BLaER1 (cell line): ENCODE results near the gene EIF4H.
"Not testable (repeated sequence)": the region's sequence is repeated elsewhere in the genome, so short reads cannot be mapped to it uniquely, and the experiment has no call there.

Source experiments
- H3K27ac ChIP-seq: shearing (Covaris generic); formaldehyde crosslinking; 2 replicates; pipeline ENCODE4 v1.8.1; 2022
- H3K27me3 ChIP-seq: shearing (Covaris generic); formaldehyde crosslinking; 2 replicates; pipeline ENCODE4 v1.8.1; 2022
- H3K36me3 ChIP-seq: shearing (Covaris generic); formaldehyde crosslinking; 2 replicates; pipeline ENCODE4 v1.8.1; 2022
- H3K4me1 ChIP-seq: shearing (Covaris generic); formaldehyde crosslinking; 2 replicates; pipeline ENCODE4 v1.8.1; 2022
- H3K4me2 ChIP-seq: shearing (Covaris generic); formaldehyde crosslinking; 2 replicates; pipeline ENCODE4 v1.8.1; 2022
- H3K4me3 ChIP-seq: shearing (Covaris generic); formaldehyde crosslinking; 2 replicates; pipeline ENCODE4 v1.8.1; 2022
- H3K9ac ChIP-seq: shearing (Covaris generic); formaldehyde crosslinking; 2 replicates; pipeline ENCODE4 v1.8.1; 2022
- H3K9me3 ChIP-seq: shearing (Covaris generic); formaldehyde crosslinking; 2 replicates; pipeline ENCODE4 v1.8.1; 2022
- H4K20me1 ChIP-seq: shearing (Covaris generic); formaldehyde crosslinking; 2 replicates; pipeline ENCODE4 v1.8.1; 2022
- Cebpa-rat ChIP-seq: shearing (Covaris generic); IDR thresholded peaks from 2 replicates; pipeline ENCODE4 v1.8.1; 2022

EIF4H gene

DNA sequence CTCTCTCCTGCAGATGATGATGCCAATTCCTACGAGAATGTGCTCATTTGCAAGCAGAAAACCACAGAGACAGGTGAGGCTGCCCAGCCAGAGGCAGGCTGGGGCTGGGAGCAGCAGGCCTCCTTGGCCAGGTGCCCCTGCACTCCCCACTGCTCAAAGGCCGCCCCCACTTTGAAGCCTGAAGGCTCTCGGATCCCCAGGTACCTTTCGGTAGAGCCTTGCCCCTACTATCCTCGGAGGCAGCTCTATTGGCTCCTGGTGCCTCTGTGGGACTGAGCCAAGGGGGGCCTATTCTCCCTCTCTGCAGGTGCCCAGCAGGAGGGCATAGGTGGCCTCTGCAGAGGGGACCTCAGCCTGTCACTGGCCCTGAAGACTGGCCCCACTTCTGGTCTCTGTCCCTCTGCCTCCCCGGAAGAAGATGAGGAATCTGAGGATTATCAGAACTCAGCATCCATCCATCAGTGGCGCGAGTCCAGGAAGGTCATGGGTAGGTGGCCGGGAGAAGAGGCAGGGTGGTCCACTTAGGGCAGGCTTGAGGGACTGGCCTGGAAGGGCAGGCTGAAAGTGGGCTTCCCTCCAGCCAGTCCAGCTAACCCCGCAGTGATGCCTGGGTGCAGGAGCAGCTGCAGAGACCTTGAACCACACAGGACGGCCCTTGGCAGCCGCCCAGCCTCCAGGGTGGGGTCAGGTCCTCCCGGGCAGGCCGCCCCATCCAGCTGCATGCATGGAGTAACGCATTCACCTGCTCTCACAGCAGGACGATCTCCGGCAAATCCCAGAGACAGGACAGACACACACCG lies 49.8 kb downstream of the EIF4H start:
- peak overlapping the region; percentile 75 for H3K9ac ChIP-seq
- H4K20me1 ChIP-seq: no peaks in the 10 kb centered on the region
- peak overlapping the region; percentile 100 for H3K27ac ChIP-seq
- H3K4me2 ChIP-seq: peak overlapping the region; percentile 91
- H3K36me3 ChIP-seq: peaks cover 91% of the 10 kb centered on the region
- TF ChIP-seq Cebpa-rat: no peak
- H3K4me3 ChIP-seq: peak overlapping the region; percentile 57
- H3K4me1 ChIP-seq: peaks cover 99% of the 10 kb centered on the region
- no peaks in the 10 kb centered on the region for H3K9me3 ChIP-seq
- H3K27me3 ChIP-seq: no peaks in the 10 kb centered on the region

DNA sequence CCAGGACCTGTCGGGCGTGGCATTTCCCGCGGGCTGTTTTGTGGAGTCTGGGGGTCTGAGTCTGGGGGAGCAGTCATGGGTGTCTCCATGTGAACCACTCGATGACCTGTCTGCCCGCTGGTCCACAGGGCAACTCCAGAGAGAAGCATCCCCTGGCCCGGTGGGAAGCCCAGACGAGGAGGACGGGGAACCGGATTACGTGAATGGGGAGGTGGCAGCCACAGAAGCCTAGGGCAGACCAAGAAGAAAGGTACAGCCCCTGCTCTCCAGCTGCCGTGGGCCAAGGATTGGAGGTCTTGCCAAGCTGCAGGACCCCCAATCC lies 50.3 kb downstream of the EIF4H start:
- TF ChIP-seq Cebpa-rat: no peak

DNA sequence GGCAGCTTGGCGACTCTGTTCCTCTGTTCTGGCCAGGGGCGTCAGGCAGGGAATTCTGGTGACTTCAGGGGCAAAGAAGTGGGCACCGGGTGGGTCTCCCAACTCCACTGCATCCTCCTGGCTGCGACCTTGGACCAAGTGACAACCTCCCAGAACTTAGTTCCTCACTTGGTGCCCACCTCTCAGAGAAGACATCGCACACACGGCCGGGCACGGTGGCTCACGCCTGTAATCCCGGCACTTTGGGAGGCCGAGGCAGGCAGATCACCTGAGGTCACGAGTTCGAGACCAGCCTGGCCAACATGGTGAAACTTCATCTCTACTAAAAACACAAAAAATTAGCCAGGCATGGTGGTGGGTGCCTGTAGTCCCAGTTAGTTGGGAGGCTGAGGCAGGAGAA lies 50.8 kb downstream of the EIF4H start:
- not testable (repeated sequence) for H3K9me3 ChIP-seq, H4K20me1 ChIP-seq, H3K27me3 ChIP-seq
- peaks cover 99% of the 10 kb centered on the region for H3K4me1 ChIP-seq
- H3K36me3 ChIP-seq: peaks cover 92% of the 10 kb centered on the region
- H3K4me2 ChIP-seq: peak overlapping the region; percentile 91
- peak overlapping the region; percentile 57; the same call in 1 of the 2 replicates for H3K4me3 ChIP-seq
- H3K27ac ChIP-seq: peak overlapping the region; percentile 100
- peak overlapping the region; percentile 75 for H3K9ac ChIP-seq

More for the DNA sequence above, 50.3 kb downstream of the EIF4H start:
- peak overlapping the region; percentile 57; the same call in 1 of the 2 replicates for H3K4me3 ChIP-seq
- peaks cover 92% of the 10 kb centered on the region for H3K36me3 ChIP-seq
- H4K20me1 ChIP-seq: no peaks in the 10 kb centered on the region
- no peaks in the 10 kb centered on the region for H3K9me3 ChIP-seq
- H3K9ac ChIP-seq: peak overlapping the region; percentile 75
- peak overlapping the region; percentile 100 for H3K27ac ChIP-seq
- H3K4me2 ChIP-seq: peak overlapping the region; percentile 91
- peaks cover 99% of the 10 kb centered on the region for H3K4me1 ChIP-seq
- H3K27me3 ChIP-seq: no peaks in the 10 kb centered on the region

DNA sequence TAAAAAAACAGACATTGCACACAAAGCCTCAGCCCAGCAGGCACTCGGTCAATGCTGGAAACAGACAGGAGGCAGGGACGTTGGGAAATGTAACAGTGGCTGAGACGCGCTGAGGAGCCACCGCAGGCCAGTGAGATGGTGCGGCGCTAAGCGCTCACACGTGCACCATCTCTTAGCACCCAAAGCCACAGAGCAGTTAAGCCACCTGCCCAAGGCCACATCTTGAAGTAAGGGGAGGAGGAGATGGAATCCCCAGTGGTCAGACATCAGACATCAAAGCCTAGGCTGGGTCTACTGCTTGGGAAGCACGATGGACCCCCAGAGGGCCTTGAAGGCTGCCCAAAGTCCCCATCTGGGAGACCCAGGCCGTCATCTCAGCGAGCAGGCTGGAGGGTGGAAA lies 51.2 kb downstream of the EIF4H start:
- Histone ChIP-seq H3K36me3 (peaks cover 92% of the 10 kb centered on the region), H3K27me3 (no peaks in the 10 kb centered on the region), H3K4me3 (no peak overlapping the region), H3K4me2 (peak overlapping the region; percentile 91), H3K27ac (peak overlapping the region; percentile 100), H3K4me1 (peaks cover 99% of the 10 kb centered on the region), H3K9ac (peak overlapping the region; percentile 75; the same call in 1 of the 2 replicates), H3K9me3 (no peaks in the 10 kb centered on the region), H4K20me1 (no peaks in the 10 kb centered on the region)
- TF ChIP-seq Cebpa-rat: peak; percentile 78; the same call in 1 of the 2 replicates

DNA sequence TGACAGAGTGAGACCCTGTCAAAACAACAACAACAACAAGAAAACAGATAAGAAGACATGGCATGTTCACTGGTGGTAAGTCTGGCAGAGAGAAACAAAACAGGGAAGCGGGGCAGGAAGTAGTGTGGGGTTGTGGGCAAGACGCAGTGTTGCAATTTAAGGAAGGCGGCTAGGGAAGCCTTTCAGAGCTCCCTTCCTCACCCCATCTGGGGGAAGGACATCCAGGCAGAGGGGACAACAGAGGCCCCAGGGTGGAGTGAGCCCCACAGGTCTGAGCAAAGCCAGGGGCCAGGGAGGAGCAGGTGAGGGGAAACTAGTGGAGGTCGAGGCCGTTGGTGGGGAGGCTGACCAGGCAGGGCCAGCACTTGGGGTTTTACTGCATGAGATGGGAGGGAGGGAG lies 52.5 kb downstream of the EIF4H start:
- TF ChIP-seq Cebpa-rat: peak; percentile 79; the same call in 1 of the 2 replicates
- H3K9me3 ChIP-seq: no peaks in the 10 kb centered on the region
- H3K36me3 ChIP-seq: peaks cover 93% of the 10 kb centered on the region
- peak overlapping the region; percentile 91 for H3K4me2 ChIP-seq
- no peaks in the 10 kb centered on the region for H3K27me3 ChIP-seq
- no peaks in the 10 kb centered on the region for H4K20me1 ChIP-seq
- peak overlapping the region; percentile 100 for H3K27ac ChIP-seq
- peak overlapping the region; percentile 49; the same call in 1 of the 2 replicates for H3K9ac ChIP-seq
- no peak overlapping the region for H3K4me3 ChIP-seq
- peaks cover 99% of the 10 kb centered on the region for H3K4me1 ChIP-seq

DNA sequence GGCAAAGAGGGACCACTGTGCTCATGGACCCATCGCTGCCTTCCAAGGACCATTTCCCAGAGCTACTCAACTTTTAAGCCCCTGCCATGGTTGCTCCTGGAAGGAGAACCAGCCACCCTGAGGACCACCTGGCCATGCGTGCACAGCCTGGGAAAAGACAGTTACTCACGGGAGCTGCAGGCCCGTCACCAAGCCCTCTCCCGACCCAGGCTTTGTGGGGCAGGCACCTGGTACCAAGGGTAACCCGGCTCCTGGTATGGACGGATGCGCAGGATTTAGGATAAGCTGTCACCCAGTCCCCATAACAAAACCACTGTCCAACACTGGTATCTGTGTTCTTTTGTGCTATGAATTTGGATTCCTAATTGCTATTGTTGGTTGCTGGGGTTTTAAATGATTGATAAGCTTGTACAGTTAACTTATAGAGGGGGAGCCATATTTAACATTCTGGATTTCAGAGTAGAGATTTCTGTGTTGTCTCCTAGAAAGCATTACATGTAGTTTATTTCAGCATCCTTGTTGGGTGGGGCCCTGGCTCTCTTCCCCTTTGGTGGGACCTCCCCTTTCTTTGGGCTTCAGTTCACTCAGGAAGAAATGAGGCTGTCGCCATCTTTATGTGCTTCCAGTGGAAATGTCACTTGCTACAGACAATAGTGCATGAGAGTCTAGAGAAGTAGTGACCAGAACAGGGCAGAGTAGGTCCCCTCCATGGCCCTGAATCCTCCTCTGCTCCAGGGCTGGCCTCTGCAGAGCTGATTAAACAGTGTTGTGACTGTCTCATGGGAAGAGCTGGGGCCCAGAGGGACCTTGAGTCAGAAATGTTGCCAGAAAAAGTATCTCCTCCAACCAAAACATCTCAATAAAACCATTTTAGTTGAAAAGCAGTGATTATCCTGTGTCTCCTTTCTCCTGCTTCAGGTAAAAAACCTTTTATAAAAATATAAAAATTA lies 55.1 kb downstream of the EIF4H start:
- peak overlapping the region; percentile 39; the same call in 1 of the 2 replicates for H3K9ac ChIP-seq
- H3K36me3 ChIP-seq: peaks cover 91% of the 10 kb centered on the region
- peak overlapping the region; percentile 6; the same call in 1 of the 2 replicates for H3K4me3 ChIP-seq
- no peaks in the 10 kb centered on the region for H4K20me1 ChIP-seq
- peak overlapping the region; percentile 80 for H3K4me2 ChIP-seq
- no peaks in the 10 kb centered on the region for H3K27me3 ChIP-seq
- H3K4me1 ChIP-seq: peaks cover 86% of the 10 kb centered on the region
- H3K27ac ChIP-seq: peak overlapping the region; percentile 75
- TF ChIP-seq Cebpa-rat: no peak
- no peaks in the 10 kb centered on the region for H3K9me3 ChIP-seq

DNA sequence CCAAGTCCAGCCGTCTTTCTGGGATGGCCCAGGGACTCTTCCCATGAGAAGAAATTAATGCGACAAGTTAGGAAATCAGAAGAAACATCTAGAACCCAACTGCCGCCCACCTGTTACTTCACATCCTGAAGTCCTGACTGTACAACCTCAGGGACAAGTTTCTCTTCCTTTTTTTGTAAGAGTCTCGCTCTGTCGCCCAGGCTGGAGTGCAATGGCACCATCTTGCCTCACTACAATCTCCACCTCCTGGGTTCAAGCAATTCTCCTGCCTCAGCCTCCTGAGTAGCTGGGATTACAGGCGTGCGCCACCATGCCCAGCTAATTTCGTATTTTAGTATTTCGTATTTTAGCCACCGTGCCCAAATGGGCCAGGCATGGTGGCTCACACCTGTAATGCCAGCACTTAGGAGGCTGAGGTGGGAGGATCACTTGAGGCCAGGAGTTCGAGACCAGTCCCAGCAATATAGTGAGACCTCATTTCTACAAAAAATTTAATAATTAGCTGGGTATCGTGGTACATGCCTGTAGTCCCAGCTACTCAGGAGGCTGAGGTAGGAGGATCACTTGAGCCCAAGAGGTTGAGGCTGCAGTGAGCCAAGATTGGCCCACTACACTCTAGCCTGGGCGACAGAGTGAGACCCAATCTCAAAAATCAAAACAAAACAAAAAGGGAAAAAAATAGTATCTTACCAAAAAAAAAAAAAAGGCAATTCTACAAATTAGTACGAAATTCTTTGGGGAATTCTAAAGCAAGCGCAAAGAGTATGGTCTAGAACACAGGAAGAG lies 56.5 kb downstream of the EIF4H start:
- H3K9me3 ChIP-seq: no peaks in the 10 kb centered on the region
- H3K27me3 ChIP-seq: no peaks in the 10 kb centered on the region
- H4K20me1 ChIP-seq: no peaks in the 10 kb centered on the region
- no peak overlapping the region for H3K4me3 ChIP-seq
- peak overlapping the region; percentile 80 for H3K4me2 ChIP-seq
- H3K36me3 ChIP-seq: peaks cover 91% of the 10 kb centered on the region
- peak; percentile 42; the same call in 1 of the 2 replicates for TF ChIP-seq Cebpa-rat
- peaks cover 86% of the 10 kb centered on the region for H3K4me1 ChIP-seq
- peak overlapping the region; percentile 75 for H3K27ac ChIP-seq
- no peak overlapping the region; the same call in 1 of the 2 replicates for H3K9ac ChIP-seq

DNA sequence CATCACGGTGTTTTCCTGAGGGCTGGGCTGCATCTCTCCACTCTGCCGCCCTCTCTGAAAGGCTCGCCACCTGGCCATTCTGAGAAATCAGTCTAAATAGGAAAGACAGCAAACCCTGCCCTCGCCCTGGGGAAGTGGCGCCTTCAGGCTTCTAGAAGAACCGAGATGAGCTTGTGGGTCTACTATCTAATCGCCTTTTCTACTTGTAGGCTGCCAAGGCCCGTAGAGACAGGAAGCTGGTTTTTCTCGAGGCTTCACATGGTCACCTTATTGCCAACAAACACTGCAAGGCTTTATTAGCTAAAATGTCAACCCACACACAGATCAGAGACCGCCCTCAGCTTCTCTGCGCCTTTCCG lies 57.1 kb downstream of the EIF4H start:
- Histone ChIP-seq H3K36me3 (peaks cover 91% of the 10 kb centered on the region), H3K9me3 (no peaks in the 10 kb centered on the region), H3K27ac (peak overlapping the region; percentile 75), H4K20me1 (no peaks in the 10 kb centered on the region), H3K4me3 (no peak overlapping the region), H3K27me3 (no peaks in the 10 kb centered on the region), H3K9ac (no peak overlapping the region; the same call in 1 of the 2 replicates), H3K4me1 (peaks cover 86% of the 10 kb centered on the region), H3K4me2 (peak overlapping the region; percentile 80)
- no peak for TF ChIP-seq Cebpa-rat

DNA sequence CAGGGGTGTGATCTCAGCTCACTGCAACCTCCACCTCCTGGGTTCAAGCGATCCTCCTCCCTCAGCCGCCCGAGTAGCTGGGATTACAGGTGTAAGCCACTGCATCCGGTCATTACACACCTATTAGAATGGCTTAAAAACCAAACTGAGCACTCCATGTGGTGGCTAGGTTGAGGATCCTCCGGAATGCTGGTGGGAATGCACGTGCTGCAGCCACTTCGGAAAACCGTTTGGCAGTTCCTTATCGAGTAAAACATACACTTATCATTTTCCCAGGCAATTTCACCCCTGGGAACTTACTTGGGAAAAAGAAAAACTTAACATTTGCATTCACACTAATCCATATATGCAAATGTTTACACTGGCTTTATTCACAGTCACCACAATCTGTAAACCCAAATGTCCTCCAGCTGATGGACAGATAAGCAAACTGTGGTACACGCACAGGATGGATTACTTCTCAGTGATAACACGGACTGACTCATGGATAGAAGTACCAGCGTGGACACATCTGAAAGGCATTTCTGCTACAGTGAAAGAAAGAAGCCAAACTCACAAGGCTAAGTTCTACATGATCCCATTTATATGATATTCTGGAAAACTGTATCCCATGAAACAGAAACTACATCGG lies 59.6 kb downstream of the EIF4H start:
- H3K9ac ChIP-seq: no peak overlapping the region
- H3K4me3 ChIP-seq: no peak overlapping the region
- H3K4me2 ChIP-seq: no peak overlapping the region
- no peaks in the 10 kb centered on the region for H3K27me3 ChIP-seq
- peak overlapping the region; percentile 29; the same call in 1 of the 2 replicates for H3K27ac ChIP-seq
- no peaks in the 10 kb centered on the region for H4K20me1 ChIP-seq
- peaks cover 98% of the 10 kb centered on the region for H3K36me3 ChIP-seq
- TF ChIP-seq Cebpa-rat: no peak
- H3K9me3 ChIP-seq: no peaks in the 10 kb centered on the region
- H3K4me1 ChIP-seq: peaks cover 87% of the 10 kb centered on the region
